ENCODE measurements around the gene NNMT.

DNA sequence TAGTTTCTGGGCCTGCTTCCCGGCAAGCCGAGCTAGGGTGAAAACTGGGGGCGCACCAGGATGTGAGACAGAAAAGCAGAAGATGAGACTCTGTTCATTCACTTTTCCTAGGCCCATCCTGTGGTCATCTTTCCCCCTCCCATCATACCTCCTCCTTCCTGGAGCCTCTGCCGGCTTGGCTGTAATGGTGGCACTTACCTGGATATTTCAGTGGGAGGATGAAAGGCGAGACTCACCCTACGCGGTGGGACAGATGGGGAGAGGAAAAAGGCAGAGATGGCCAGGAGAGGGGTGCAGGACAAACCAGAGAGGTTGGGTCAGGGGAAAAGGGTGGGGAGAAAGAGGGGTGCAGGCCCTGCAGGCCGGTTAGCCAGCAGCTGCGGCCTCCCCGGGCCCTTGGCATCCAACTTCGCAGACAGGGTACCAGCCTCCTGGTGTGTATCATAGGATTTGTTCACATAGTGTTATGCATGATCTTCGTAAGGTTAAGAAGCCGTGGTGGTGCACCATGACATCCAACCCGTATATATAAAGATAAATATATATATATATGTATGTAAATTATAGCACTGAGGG, 41.5 kb upstream of the NNMT start:
- TF ChIP-seq EZH2 (IDR thresholded peaks at IDR 0.05; ENCODE audit: borderline replicate concordance), result no peak
- TF ChIP-seq, protein P1, sequence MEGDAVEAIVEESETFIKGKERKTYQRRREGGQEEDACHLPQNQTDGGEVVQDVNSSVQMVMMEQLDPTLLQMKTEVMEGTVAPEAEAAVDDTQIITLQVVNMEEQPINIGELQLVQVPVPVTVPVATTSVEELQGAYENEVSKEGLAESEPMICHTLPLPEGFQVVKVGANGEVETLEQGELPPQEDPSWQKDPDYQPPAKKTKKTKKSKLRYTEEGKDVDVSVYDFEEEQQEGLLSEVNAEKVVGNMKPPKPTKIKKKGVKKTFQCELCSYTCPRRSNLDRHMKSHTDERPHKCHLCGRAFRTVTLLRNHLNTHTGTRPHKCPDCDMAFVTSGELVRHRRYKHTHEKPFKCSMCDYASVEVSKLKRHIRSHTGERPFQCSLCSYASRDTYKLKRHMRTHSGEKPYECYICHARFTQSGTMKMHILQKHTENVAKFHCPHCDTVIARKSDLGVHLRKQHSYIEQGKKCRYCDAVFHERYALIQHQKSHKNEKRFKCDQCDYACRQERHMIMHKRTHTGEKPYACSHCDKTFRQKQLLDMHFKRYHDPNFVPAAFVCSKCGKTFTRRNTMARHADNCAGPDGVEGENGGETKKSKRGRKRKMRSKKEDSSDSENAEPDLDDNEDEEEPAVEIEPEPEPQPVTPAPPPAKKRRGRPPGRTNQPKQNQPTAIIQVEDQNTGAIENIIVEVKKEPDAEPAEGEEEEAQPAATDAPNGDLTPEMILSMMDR (IDR thresholded peaks at IDR 0.05; ENCODE audit: poor library complexity), result no peak

Measured in hepatocyte (in vitro differentiated cells).